ENCODE results near the gene SIRPG.

DNA sequence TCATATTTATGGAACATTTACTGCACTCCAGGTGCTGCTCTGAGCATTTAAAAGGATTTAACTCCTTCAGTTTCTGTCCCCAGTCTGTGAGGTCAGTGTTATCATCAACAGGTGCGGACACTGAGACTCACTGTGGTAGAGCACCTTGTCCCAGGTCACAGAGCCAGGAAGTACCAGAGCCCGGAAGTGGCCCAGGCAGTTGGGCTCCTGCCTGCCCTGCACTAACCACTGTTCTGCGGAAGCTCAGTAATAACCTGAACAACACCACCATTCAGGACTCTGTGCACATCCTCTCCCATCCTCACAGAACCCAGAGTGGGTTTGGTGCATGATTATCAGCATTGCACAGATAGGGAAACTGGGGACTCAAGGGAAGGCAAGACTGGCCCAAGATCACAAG lies 16.8 kb upstream of the SIRPG start:
- TF ChIP-seq, protein P1, sequence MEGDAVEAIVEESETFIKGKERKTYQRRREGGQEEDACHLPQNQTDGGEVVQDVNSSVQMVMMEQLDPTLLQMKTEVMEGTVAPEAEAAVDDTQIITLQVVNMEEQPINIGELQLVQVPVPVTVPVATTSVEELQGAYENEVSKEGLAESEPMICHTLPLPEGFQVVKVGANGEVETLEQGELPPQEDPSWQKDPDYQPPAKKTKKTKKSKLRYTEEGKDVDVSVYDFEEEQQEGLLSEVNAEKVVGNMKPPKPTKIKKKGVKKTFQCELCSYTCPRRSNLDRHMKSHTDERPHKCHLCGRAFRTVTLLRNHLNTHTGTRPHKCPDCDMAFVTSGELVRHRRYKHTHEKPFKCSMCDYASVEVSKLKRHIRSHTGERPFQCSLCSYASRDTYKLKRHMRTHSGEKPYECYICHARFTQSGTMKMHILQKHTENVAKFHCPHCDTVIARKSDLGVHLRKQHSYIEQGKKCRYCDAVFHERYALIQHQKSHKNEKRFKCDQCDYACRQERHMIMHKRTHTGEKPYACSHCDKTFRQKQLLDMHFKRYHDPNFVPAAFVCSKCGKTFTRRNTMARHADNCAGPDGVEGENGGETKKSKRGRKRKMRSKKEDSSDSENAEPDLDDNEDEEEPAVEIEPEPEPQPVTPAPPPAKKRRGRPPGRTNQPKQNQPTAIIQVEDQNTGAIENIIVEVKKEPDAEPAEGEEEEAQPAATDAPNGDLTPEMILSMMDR (IDR thresholded peaks at IDR 0.05): no peak
- no peak for TF ChIP-seq POLR2A (IDR thresholded peaks at IDR 0.05)

Data from heart left ventricle (tissue), 13 donors.